GM12891 (cell line): ENCODE measurements around the gene NAV2.

Source experiments
- DNase-seq: peaks from one replicate; pipeline ENCODE4 v3.0.0; 2011; ENCODE audit warnings: low spot score; ENCODE audit not compliant: insufficient read length
- FAIRE-seq: peaks from 2 replicates; lab custom pipeline; 2011; peaks lifted over from hg19 to GRCh38; lab: Jason Lieb, UNC
- PAX5 ChIP-seq: IDR thresholded peaks from 2 replicates; pipeline ENCODE4 v1.6.1; 2011; ENCODE audit warnings: low read length, moderate library complexity, mild to moderate bottlenecking; ENCODE audit not compliant: insufficient read depth, severe bottlenecking
- POLR2A ChIP-seq: IDR thresholded peaks from 2 replicates; pipeline ENCODE4 v1.6.1; 2011; ENCODE audit warnings: low read depth, low read length, control low read depth
- POLR2AphosphoS5 ChIP-seq: IDR thresholded peaks from 2 replicates; pipeline ENCODE4 v1.6.1; 2011; ENCODE audit warnings: low read depth, low read length, control low read depth
- POU2F2 ChIP-seq: IDR thresholded peaks from 2 replicates; pipeline ENCODE4 v1.6.1; 2011; ENCODE audit warnings: low read depth, mild to moderate bottlenecking, control low read depth, low read length, moderate library complexity
- SPI1 ChIP-seq: IDR thresholded peaks from 2 replicates; pipeline ENCODE4 v1.6.1; 2011; ENCODE audit warnings: low read depth, low read length, control low read depth
- TAF1 ChIP-seq: IDR thresholded peaks from 2 replicates; pipeline ENCODE4 v1.6.1; 2011; ENCODE audit warnings: low read depth, low read length, control low read depth

The NAV2 gene

DNA sequence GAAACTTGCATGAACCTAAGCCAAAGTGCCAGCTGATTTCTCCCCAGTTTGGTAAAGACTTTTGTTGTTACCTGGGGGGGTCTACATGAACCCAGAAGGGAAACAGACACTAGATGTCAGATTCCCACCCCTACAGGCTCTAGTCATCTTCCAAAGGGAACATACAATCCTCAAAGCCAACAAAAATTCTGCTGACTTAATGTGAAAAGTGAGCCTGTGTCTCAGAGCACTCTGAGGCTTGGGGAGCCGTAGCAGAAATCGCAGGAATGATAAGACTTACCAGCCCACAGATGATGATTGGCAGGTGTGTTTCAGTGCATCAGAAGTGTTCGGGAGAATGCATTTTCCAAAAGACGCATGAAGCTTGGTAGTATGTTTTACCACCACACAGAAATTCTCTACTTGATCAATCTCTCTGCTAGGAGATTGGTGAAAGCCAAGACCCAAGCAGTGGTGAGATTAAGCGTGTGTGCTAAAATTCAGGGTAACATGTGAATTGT lies 260.5 kb downstream of the NAV2 start:
- FAIRE-seq = no peak
- no peak for DNase-seq
- TF ChIP-seq POU2F2 (no peak), TAF1 (no peak), PAX5 (no peak), SPI1 (no peak), POLR2A (no peak), POLR2AphosphoS5 (no peak)

GRCh38 chr11:19974886-19975285 lies 262.2 kb downstream of the NAV2 start:
- DNase-seq = no peak

GRCh38 chr11:19975414-19975990 lies 262.9 kb downstream of the NAV2 start:
- DNase-seq (no peak), FAIRE-seq (no peak)
- TF ChIP-seq POLR2AphosphoS5 = no peak
- no peak for TF ChIP-seq PAX5
- no peak for TF ChIP-seq SPI1
- TF ChIP-seq TAF1 = no peak
- no peak for TF ChIP-seq POU2F2
- TF ChIP-seq POLR2A = no peak

More at GRCh38 chr11:19974886-19975285, 262.2 kb downstream of the NAV2 start:
- TF ChIP-seq POLR2A = no peak
- TF ChIP-seq SPI1 = no peak
- TF ChIP-seq PAX5 = no peak
- TF ChIP-seq TAF1 = no peak
- no peak for TF ChIP-seq POLR2AphosphoS5
- no peak for TF ChIP-seq POU2F2
- no peak for FAIRE-seq

DNA sequence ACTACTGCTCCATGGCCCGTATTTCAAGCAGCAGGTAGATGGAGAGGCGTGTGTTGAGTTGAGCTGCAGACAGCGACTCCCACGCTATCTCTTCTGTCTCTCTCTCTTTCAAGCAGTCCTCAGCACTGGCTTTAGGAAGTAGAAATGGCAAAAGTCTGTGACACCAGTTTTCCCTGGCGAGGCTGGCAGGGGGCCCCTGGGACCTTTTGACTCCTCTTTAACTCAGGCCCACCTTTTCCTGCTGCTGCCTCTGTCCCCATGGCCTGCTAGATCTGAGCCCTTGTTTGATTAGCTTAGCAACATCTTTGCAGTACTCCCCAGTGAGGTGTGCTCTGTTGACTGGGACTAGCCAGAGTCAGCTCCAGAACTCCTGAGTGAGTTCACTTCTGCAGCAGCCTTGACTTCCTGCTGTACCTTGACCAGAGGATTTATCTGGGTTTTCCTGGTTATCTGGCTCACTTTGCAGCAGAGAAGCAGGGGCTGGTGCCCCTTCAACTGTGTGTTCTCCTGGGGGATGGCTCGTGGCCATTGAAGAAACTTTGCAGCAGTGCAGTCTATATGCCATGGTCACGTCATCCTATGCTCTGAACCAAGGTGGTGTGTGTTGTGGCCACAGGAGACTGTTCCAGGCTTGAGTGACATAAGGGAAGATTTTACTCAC lies 263.8 kb downstream of the NAV2 start:
- DNase-seq = no peak
- no peak for FAIRE-seq
- no peak for TF ChIP-seq SPI1
- no peak for TF ChIP-seq POLR2AphosphoS5
- TF ChIP-seq POU2F2 = no peak
- TF ChIP-seq TAF1 = no peak
- no peak for TF ChIP-seq PAX5
- no peak for TF ChIP-seq POLR2A

- TF ChIP-seq PAX5 (no peak), POU2F2 (no peak), POLR2A (no peak), POLR2AphosphoS5 (no peak), SPI1 (no peak), TAF1 (no peak)
- FAIRE-seq (no peak), DNase-seq (no peak)
These were observed 265.3 kb downstream of the NAV2 start for GRCh38 chr11:19977941-19978340.

GRCh38 chr11:19978668-19979518 lies 266.3 kb downstream of the NAV2 start:
- FAIRE-seq (no peak), DNase-seq (no peak)
- TF ChIP-seq TAF1 (no peak), POU2F2 (no peak), POLR2A (no peak), PAX5 (no peak), SPI1 (no peak), POLR2AphosphoS5 (no peak)

- no peak for TF ChIP-seq SPI1
- TF ChIP-seq POLR2A = no peak
- TF ChIP-seq POU2F2 = no peak
- no peak for TF ChIP-seq TAF1
- no peak for TF ChIP-seq PAX5
- TF ChIP-seq POLR2AphosphoS5 = no peak
- FAIRE-seq (no peak), DNase-seq (no peak)
These were observed 266.8 kb downstream of the NAV2 start for GRCh38 chr11:19979519-19979845.

GRCh38 chr11:19980388-19980787 lies 267.8 kb downstream of the NAV2 start:
- DNase-seq (no peak), FAIRE-seq (no peak)
- no peak for TF ChIP-seq TAF1
- no peak for TF ChIP-seq POU2F2
- no peak for TF ChIP-seq POLR2AphosphoS5
- TF ChIP-seq SPI1 = no peak
- no peak for TF ChIP-seq POLR2A
- TF ChIP-seq PAX5 = no peak
